GM21529 (cell line): ENCODE results near the gene MELK.

Experiments used
- ATAC-seq: cut with Tn5 transposase; IDR thresholded peaks from one replicate; pipeline ENCODE4 v1.9.1; 2021; ENCODE audit not compliant: unreplicated experiment

MELK gene

DNA sequence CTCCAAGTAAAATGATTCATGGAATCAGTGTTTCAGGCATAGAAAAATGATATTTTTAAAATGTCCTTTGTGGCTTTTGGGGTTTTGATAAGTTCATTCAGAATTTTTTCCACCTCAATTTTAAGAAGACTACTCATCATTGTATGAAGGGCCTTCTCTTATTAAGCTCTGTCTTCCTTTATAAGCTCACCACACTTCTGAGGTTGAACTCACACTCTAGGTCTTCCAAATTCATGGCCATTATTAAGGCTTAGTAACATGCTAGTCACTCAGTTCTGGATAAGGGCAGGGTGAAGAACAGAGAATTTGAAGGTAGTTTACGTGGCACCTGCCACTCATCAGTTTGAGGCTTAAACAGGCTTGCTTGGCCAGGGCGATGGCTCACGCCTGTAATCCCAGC, 4.2 kb downstream of the MELK start:
- no peak for ATAC-seq

GRCh38 chr9:36584620-36585460, 12.1 kb downstream of the MELK start:
- no peak for ATAC-seq

- ATAC-seq: no peak
Measured at GRCh38 chr9:36590231-36590630, 17.5 kb downstream of the MELK start.

GRCh38 chr9:36592801-36593583, 20.3 kb downstream of the MELK start:
- ATAC-seq: no peak

DNA sequence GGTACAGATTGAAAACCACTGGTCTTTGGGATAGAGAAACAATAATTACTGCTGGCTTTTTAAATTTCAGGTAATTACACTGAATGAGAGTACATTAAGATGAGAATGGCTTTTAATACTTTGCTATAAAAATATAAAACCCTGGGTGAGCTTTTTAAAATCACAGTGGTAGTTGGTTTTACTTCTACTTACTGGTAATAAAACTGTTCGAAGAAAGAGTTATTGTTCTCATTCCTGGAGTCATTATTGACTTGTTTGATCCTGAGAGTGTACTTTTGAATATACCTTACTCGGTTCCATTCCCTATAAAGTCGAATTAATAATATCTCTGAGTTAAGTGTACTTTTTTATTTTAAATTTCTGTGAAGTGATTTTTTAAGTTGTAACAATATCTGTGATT, 21.5 kb downstream of the MELK start:
- no peak for ATAC-seq

GRCh38 chr9:36597412-36598178, 24.9 kb downstream of the MELK start:
- ATAC-seq: no peak

DNA sequence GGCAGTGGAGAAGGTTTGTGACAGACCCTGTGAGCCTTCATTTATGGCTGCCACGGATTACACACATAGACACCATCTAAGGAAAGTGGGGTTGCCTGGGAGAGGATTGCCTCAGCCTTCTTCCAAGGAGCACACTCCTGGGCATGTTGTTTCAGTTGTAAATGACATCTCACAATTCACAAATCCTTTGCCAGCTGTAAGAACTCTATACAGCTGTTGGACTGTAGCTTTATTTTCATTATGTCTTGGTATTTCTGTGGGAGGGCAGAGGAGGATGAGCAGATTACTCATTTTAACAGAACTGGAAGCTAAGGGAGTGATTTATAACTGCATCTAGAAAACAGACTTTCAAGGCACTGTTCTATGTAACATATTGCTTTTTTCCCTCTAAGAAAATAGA, 25.6 kb downstream of the MELK start:
- ATAC-seq: no peak

GRCh38 chr9:36603006-36603405, 30.3 kb downstream of the MELK start:
- ATAC-seq: no peak

DNA sequence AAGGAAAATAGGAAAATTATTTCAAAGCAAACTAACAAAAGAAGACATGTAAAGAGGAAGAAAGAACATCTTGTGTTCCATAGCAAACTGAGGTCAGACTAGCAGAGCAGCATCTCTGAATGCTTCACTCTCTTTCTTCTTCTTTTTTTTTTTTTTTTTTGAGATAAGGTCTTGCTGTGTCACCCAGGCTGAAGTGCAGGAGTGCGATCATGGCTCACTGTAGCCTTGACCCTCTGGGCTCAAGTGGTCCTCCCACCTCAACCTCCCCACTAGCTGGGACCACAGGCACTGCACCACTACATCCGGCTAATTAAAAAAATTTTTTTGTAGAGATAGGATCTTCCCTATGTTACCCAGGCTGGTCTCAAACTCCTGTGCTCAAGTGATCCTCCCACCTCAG, 36.6 kb downstream of the MELK start:
- ATAC-seq: no peak

- no peak for ATAC-seq
Measured at GRCh38 chr9:36622121-36622520, 49.4 kb downstream of the MELK start.

- no peak for ATAC-seq
Measured at GRCh38 chr9:36623280-36623679, 50.6 kb downstream of the MELK start.

DNA sequence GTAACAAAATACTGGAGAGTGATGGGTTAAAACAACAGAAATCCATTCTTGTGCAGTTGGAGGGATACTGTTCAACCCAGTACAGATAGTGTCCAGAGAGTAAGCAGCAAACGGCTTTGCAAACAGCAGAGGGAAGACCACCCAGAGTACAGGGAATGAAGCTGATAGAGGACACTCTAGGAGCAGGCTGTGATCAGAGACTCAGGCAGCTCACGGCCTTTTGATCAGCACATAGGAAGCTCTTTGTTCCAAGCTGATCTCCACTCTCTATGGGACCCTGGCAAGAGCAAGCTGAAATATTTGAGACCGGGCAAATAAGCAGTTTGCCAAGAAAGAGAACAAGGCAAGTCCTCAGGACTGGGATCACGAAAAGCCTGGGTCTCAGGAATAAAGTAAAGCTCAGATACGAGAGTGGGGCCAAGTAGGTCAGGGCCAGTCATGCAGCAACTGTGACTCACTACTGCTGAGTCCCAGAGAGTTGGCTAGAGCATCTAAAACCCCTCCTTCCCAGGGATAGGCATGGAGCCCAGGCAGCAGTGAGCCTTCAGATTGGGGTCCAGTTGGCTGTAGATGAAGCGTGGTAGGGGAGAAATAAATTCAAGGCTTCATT, 52.4 kb downstream of the MELK start:
- ATAC-seq: no peak

- ATAC-seq: no peak
Measured at GRCh38 chr9:36632892-36633291, 60.2 kb downstream of the MELK start.

DNA sequence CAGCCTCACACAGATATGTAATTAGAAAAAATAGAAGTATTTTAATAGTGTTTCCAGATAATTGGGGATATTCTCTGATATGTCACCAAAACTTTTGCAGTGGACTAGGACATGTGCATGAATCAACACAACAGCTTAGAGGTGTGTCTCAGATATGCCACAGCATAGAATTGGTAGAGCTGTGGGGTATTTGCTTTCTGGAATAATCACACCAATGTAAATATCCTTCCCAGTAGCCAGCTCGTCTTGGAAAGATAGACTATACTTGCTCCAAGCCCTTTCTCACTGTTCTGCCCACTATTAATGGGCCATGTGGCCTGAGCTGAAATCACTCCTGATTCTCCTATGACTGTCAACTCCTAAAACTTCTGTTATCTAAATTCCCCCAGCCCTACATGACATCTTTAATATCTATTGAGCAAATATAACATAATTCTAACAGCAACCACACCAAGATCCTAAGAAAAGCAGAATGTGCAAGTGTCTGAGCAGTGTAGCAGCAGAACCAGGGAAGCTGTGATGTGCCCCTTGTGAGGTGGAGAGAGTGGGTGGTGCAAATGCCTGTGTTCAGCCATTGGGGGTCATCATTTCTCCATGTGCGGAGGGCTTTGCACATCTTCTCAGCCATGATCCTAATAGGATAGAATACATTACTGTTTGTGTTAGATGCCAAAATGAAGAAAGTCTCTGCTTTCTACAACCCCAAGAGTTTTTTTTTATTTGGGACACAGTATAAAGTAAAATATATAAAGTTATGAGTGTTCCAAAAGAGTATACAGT, 65.0 kb downstream of the MELK start:
- no peak for ATAC-seq

- peak; percentile 66 for ATAC-seq
Measured at GRCh38 chr9:36640771-36641381, 68.2 kb downstream of the MELK start.

GRCh38 chr9:36642817-36643216, 70.1 kb downstream of the MELK start:
- ATAC-seq: no peak

GRCh38 chr9:36656842-36657241, 84.1 kb downstream of the MELK start:
- ATAC-seq: no peak

GRCh38 chr9:36659500-36659899, 86.8 kb downstream of the MELK start:
- ATAC-seq: no peak

- ATAC-seq: no peak
Measured at GRCh38 chr9:36664806-36665205, 92.1 kb downstream of the MELK start.

DNA sequence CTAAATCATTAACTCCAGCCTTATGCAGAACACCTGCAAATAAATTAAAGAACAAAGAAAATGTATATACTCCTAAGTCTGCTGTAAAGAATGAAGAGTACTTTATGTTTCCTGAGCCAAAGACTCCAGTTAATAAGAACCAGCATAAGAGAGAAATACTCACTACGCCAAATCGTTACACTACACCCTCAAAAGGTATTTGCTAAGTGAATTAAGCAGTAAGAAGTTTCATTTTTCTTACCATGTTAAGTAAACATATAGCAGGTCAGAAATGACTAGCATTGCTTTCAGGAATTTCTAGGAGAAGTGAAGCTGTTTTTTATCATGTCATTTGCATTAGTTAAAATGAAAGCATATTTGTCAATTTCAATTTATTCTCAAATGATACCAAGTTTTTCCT, 92.7 kb downstream of the MELK start:
- no peak for ATAC-seq
